Natural killer cell (primary cell): ENCODE results near the gene CGREF1. TPM values are rescaled to one million over a fixed set of nuclear protein-coding genes. Genes with fewer than 3 reads are reported as not detected.

Experiments used
- ATAC-seq, 3 donors: fragments of 150-1000 bp in 2 of 3; fragments of 200-7000 bp in 1 of 3; cut with Tn5 transposase; 1 replicate in 1 of 3; 2 replicates in 2 of 3; pipeline ENCODE4 v1.10.0; 2021; ENCODE audit warnings: mild to moderate bottlenecking in 2 of 3, moderate library complexity in 2 of 3
- DNase-seq, 2 donors: peaks; one replicate each; pipeline versions ENCODE4 v3.0.0 to v3.0.0-alpha.2; 2013 to 2021; ENCODE audit warnings: mixed read lengths in 1 of 2
- H3K27ac ChIP-seq: one replicate; pipeline ENCODE4 v1.5.1; 2013; ENCODE audit warnings: mild to moderate bottlenecking, low read length
- H3K27me3 ChIP-seq: one replicate; pipeline ENCODE4 v1.6.1; 2013; ENCODE audit warnings: low read length; ENCODE audit not compliant: control insufficient read depth, insufficient read depth
- H3K36me3 ChIP-seq: one replicate; pipeline ENCODE4 v1.6.1; 2013; ENCODE audit warnings: low read length; ENCODE audit not compliant: control insufficient read depth, insufficient read depth
- H3K4me1 ChIP-seq: one replicate; pipeline ENCODE4 v1.6.1; 2013; ENCODE audit warnings: low read length; ENCODE audit not compliant: control insufficient read depth, insufficient read depth
- H3K4me3 ChIP-seq: one replicate; pipeline ENCODE4 v1.5.1; 2013; ENCODE audit warnings: low read length
- H3K9me3 ChIP-seq: one replicate; pipeline ENCODE4 v1.6.1; 2013; ENCODE audit warnings: low read length; ENCODE audit not compliant: control insufficient read depth, insufficient read depth
- H3K27ac Mint-ChIP-seq, 2 donors: one replicate each; pipeline ENCODE4 v1.8.0; 2022; ENCODE audit warnings: mild to moderate bottlenecking in 2 of 2, mixed read lengths in 2 of 2, moderate library complexity in 1 of 2
- H3K27me3 Mint-ChIP-seq, 2 donors: one replicate each; pipeline ENCODE4 v1.8.0; 2022; ENCODE audit warnings: low read depth in 2 of 2, mixed read lengths in 2 of 2
- H3K36me3 Mint-ChIP-seq: one replicate; pipeline ENCODE4 v1.8.0; 2022; ENCODE audit warnings: mixed read lengths
- H3K4me1 Mint-ChIP-seq, 2 donors: one replicate each; pipeline ENCODE4 v1.8.0; 2022; ENCODE audit warnings: mixed read lengths in 2 of 2
- H3K4me3 Mint-ChIP-seq: one replicate; pipeline ENCODE4 v1.8.0; 2022; ENCODE audit warnings: mild to moderate bottlenecking, moderate library complexity, mixed read lengths
- H3K9me3 Mint-ChIP-seq, 2 donors: one replicate each; pipeline ENCODE4 v1.8.0; 2022; ENCODE audit warnings: mixed read lengths in 2 of 2
- CTCF ChIP-seq: fragments of 200-600 bp; IDR thresholded peaks from one replicate; pipeline ENCODE4 v1.8.0; 2022; ENCODE audit warnings: antibody characterized with exemption
- WGBS: methylation state at CpG from one replicate; pipeline ENCODE4 v1.1.7; 2013; ENCODE audit warnings: missing lambda C conversion rate; ENCODE audit not compliant: insufficient coverage; 5-methylcytosine and 5-hydroxymethylcytosine counted together
- intact Hi-C: fragments of 100-400 bp; cut with micrococcal nuclease; formaldehyde crosslinking; loops from one replicate; pipeline ENCODE4 v1.14.2; 2022
- total RNA-seq, 4 donors: library from RNA; stranded (reverse); fragments of 120-200 nt in 1 of 4; gene quantifications; one replicate each; pipeline versions ENCODE4 v1.2.3 to v1.2.4, GENCODE V29; 2013 to 2022

Gene CGREF1
- total RNA-seq, 3 donors from 2014 or later (not counting 1 experiment from before 2014, with no cell fraction given) = not detected

- Mint-ChIP-seq H3K36me3 (no peaks in the 10 kb centered on the region), H3K27me3 (no peaks in the 10 kb centered on the region), H3K4me3 (peak overlapping the region; percentile 81), H3K4me1 (peaks cover 26 to 50% of the 10 kb centered on the region in 2 donors), H3K9me3 (no peaks in the 10 kb centered on the region), H3K27ac (peak overlapping the region; percentile 86 to 92)
- peaks cover 41% of the 10 kb centered on the region for H3K4me1 ChIP-seq
- no peaks in the 10 kb centered on the region for H3K27me3 ChIP-seq
- H3K27ac ChIP-seq = peak overlapping the region; percentile 62
- DNase-seq = no peak
- ATAC-seq = no peak
- no peaks in the 10 kb centered on the region for H3K36me3 ChIP-seq
- no peaks in the 10 kb centered on the region for H3K9me3 ChIP-seq
- TF ChIP-seq CTCF = no peak
- intact Hi-C loops = loop anchor here (10.0 kb wide), 1 partner anchor 54 kb away; the partner anchor contains the start of genes PREB and PRR30
- H3K4me3 ChIP-seq = no peak overlapping the region
- WGBS = 96% methylated on average over 14 of the region's 14 CpGs
These were observed 38.4 kb downstream of the CGREF1 start for GRCh38 chr2:27080603-27080936.

- ATAC-seq = no peak
- H3K4me1 ChIP-seq = peaks cover 41% of the 10 kb centered on the region
These were observed 38.8 kb downstream of the CGREF1 start for GRCh38 chr2:27080140-27080469.

GRCh38 chr2:27079233-27080139, 39.4 kb downstream of the CGREF1 start:
- H3K27me3 ChIP-seq = no peaks in the 10 kb centered on the region
- Mint-ChIP-seq H3K27me3 (no peaks in the 10 kb centered on the region), H3K9me3 (no peaks in the 10 kb centered on the region), H3K4me1 (peaks cover 30 to 54% of the 10 kb centered on the region in 2 donors), H3K36me3 (no peaks in the 10 kb centered on the region), H3K27ac (peak overlapping the region in 1 of 2 donors; percentile 86), H3K4me3 (no peak overlapping the region)
- TF ChIP-seq CTCF = no peak
- no peaks in the 10 kb centered on the region for H3K9me3 ChIP-seq
- H3K27ac ChIP-seq = no peak overlapping the region
- intact Hi-C loops = loop anchor here (10.0 kb wide), 1 partner anchor 55 kb away; the partner anchor contains the start of genes PREB and PRR30
- WGBS = 86% methylated on average over 14 of the region's 14 CpGs
- no peaks in the 10 kb centered on the region for H3K36me3 ChIP-seq
- peaks cover 42% of the 10 kb centered on the region for H3K4me1 ChIP-seq
- ATAC-seq = no peak
- no peak for DNase-seq
- no peak overlapping the region for H3K4me3 ChIP-seq

More at GRCh38 chr2:27080140-27080469, 38.8 kb downstream of the CGREF1 start:
- no peak for TF ChIP-seq CTCF
- intact Hi-C loops = loop anchor here (10.0 kb wide), 1 partner anchor 55 kb away; the partner anchor contains the start of genes PREB and PRR30
- WGBS = 96% methylated on average over 7 of the region's 7 CpGs
- H3K27me3 Mint-ChIP-seq = no peaks in the 10 kb centered on the region
- H3K27ac ChIP-seq = no peak overlapping the region
- no peaks in the 10 kb centered on the region for H3K36me3 Mint-ChIP-seq
- H3K9me3 Mint-ChIP-seq = no peaks in the 10 kb centered on the region
- H3K9me3 ChIP-seq = no peaks in the 10 kb centered on the region
- peak overlapping the region; percentile 56 for H3K4me3 Mint-ChIP-seq
- H3K4me1 Mint-ChIP-seq = peaks cover 26 to 50% of the 10 kb centered on the region in 2 donors
- no peaks in the 10 kb centered on the region for H3K27me3 ChIP-seq
- peak overlapping the region in 1 of 2 donors; percentile 86 for H3K27ac Mint-ChIP-seq
- no peaks in the 10 kb centered on the region for H3K36me3 ChIP-seq
- H3K4me3 ChIP-seq = no peak overlapping the region
- DNase-seq = no peak
